H1 (cell line): ENCODE results near the gene NELFB. TPM values are rescaled to one million over a fixed set of nuclear protein-coding genes. Genes with fewer than 3 reads are reported as not detected.

Source experiments
- CTCF ChIA-PET: fragments of 300-600 bp; sonication (Branson Sonifier 250); formaldehyde crosslinking; loops from one replicate; lab custom pipeline; 2021; ENCODE audit not compliant: partially characterized antibody; lab: Charles Lee
- POLR2A ChIA-PET: fragments of 300-600 bp; sonication (Branson Sonifier 250); formaldehyde crosslinking; loops from one replicate; lab custom pipeline; 2021; ENCODE audit warnings: inconsistent platforms; ENCODE audit not compliant: partially characterized antibody; lab: Charles Lee
- DNase-seq, 2 experiments: peaks; one replicate each; pipeline versions ENCODE4 v3.0.0 to v3.0.0-alpha.2; 2010 to 2022; ENCODE audit warnings: low spot score in 2 of 2, low read depth in 1 of 2, mixed read lengths in 1 of 2
- FAIRE-seq: peaks from 2 replicates; lab custom pipeline; 2011; peaks lifted over from hg19 to GRCh38; lab: Jason Lieb, UNC
- H2AFZ ChIP-seq: 2 replicates; pipeline ENCODE4 v1.8.1; 2012; ENCODE audit warnings: low read length, inconsistent platforms
- H2AK5ac ChIP-seq: 2 replicates; pipeline ENCODE4 v1.6.1; 2013; ENCODE audit warnings: low read depth, low read length
- H2BK120ac ChIP-seq: replicated peaks from 2 replicates; pipeline ENCODE3; 2013; ENCODE audit warnings: low read depth, low read length, inconsistent platforms
- H2BK12ac ChIP-seq: 2 replicates; pipeline ENCODE4 v1.6.1; 2013; ENCODE audit warnings: low read depth, low read length
- H2BK15ac ChIP-seq: 2 replicates; pipeline ENCODE4 v1.6.1; 2013; ENCODE audit warnings: low read length
- H2BK20ac ChIP-seq: 2 replicates; pipeline ENCODE4 v1.6.1; 2013; ENCODE audit warnings: low read length
- H2BK5ac ChIP-seq: 2 replicates; pipeline ENCODE4 v1.6.1; 2013; ENCODE audit warnings: low read depth, low read length
- H3K14ac ChIP-seq: 2 replicates; pipeline ENCODE4 v1.6.1; 2013; ENCODE audit warnings: inconsistent platforms; ENCODE audit not compliant: insufficient read length
- H3K18ac ChIP-seq: 2 replicates; pipeline ENCODE4 v1.6.1; 2013; ENCODE audit warnings: low read length; ENCODE audit errors: extremely low read depth
- H3K23ac ChIP-seq: 2 replicates; pipeline ENCODE4 v1.6.1; 2013; ENCODE audit warnings: inconsistent platforms; ENCODE audit not compliant: insufficient read length
- H3K23me2 ChIP-seq: 2 replicates; pipeline ENCODE4 v1.6.1; 2013; ENCODE audit warnings: low read depth, low read length
- H3K27ac ChIP-seq: 2 replicates; pipeline ENCODE4 v1.6.1; 2011; ENCODE audit warnings: low read depth, low read length, inconsistent platforms
- H3K27me3 ChIP-seq, 4 experiments: replicated peaks in 1 of 4; 1 replicate in 1 of 4; 2 replicates in 3 of 4; pipeline versions ENCODE4 v1.6.1 to v1.8.1; 2011 to 2013; ENCODE audit warnings: low read length in 3 of 4, mild to moderate bottlenecking in 3 of 4, inconsistent platforms in 2 of 4, mixed read lengths in 2 of 4, moderate library complexity in 1 of 4; ENCODE audit not compliant: control insufficient read depth in 3 of 4, insufficient read depth in 3 of 4; ENCODE audit errors: extremely low read depth in 1 of 4
- H3K36me3 ChIP-seq, 4 experiments: 2 replicates each; pipeline versions ENCODE4 v1.6.1 to v1.8.1; 2011 to 2013; ENCODE audit warnings: mild to moderate bottlenecking in 4 of 4, low read length in 3 of 4, moderate library complexity in 2 of 4, control low read depth in 1 of 4, inconsistent platforms in 1 of 4; ENCODE audit not compliant: insufficient read depth in 4 of 4, control insufficient read depth in 2 of 4
- H3K4ac ChIP-seq: replicated peaks from 2 replicates; pipeline ENCODE3; 2013; ENCODE audit warnings: low read length, low read depth, mixed read lengths, inconsistent platforms; ENCODE audit not compliant: insufficient read length
- H3K4me1 ChIP-seq, 4 experiments: replicated peaks in 1 of 4; 1 replicate in 1 of 4; 2 replicates in 3 of 4; pipeline versions ENCODE4 v1.6.1 to v1.8.1; 2011 to 2013; ENCODE audit warnings: low read length in 3 of 4, inconsistent platforms in 2 of 4, mixed read lengths in 1 of 4; ENCODE audit not compliant: insufficient read depth in 4 of 4, control insufficient read depth in 3 of 4
- H3K4me2 ChIP-seq, 2 experiments: 2 replicates each; pipeline versions ENCODE4 v1.6.1 to v1.8.1; 2011 to 2013; ENCODE audit warnings: low read depth in 2 of 2, low read length in 2 of 2, control low read depth in 1 of 2, inconsistent platforms in 1 of 2, mild to moderate bottlenecking in 1 of 2; ENCODE audit not compliant: insufficient read depth in 1 of 2
- H3K4me3 ChIP-seq, 4 experiments: fragments of 200-600, 300-600 bp in 1 of 4; sonication (generic), shearing (Covaris generic), sonication (Bioruptor Twin) in 1 of 4; 2 replicates each; pipeline versions ENCODE4 v1.5.1 to v1.8.1; 2011 to 2016; ENCODE audit warnings: low read length in 4 of 4, low read depth in 3 of 4, control low read depth in 2 of 4, inconsistent platforms in 2 of 4, mild to moderate bottlenecking in 2 of 4, mixed read lengths in 1 of 4, moderate library complexity in 1 of 4; ENCODE audit not compliant: insufficient read depth in 2 of 4; ENCODE audit errors: extremely low read depth in 1 of 4
- H3K56ac ChIP-seq: replicated peaks from 2 replicates; pipeline ENCODE3; 2013; ENCODE audit warnings: low read depth, mild to moderate bottlenecking, mixed read lengths, low read length, inconsistent platforms; ENCODE audit not compliant: insufficient read length
- H3K79me1 ChIP-seq: 2 replicates; pipeline ENCODE4 v1.6.1; 2013; ENCODE audit warnings: low read depth, low read length, control low read depth
- H3K79me2 ChIP-seq, 2 experiments: 2 replicates each; pipeline versions ENCODE4 v1.6.1 to v1.8.1; 2012 to 2013; ENCODE audit warnings: low read length in 2 of 2, mild to moderate bottlenecking in 2 of 2, inconsistent platforms in 1 of 2; ENCODE audit not compliant: insufficient read depth in 2 of 2, control insufficient read depth in 1 of 2
- H3K9ac ChIP-seq, 4 experiments: replicated peaks in 1 of 4; 1 replicate in 1 of 4; 2 replicates in 3 of 4; pipeline versions ENCODE4 v1.6.1 to v1.8.1; 2011 to 2013; ENCODE audit warnings: low read depth in 3 of 4, low read length in 3 of 4, control low read depth in 2 of 4, mild to moderate bottlenecking in 2 of 4, moderate library complexity in 2 of 4, inconsistent platforms in 1 of 4; ENCODE audit errors: extremely low read depth in 1 of 4
- H3K9me3 ChIP-seq, 2 experiments: 2 replicates each; pipeline versions ENCODE4 v1.6.1 to v1.8.1; 2012 to 2013; ENCODE audit warnings: mild to moderate bottlenecking in 2 of 2, moderate library complexity in 2 of 2, control low read depth in 1 of 2, inconsistent platforms in 1 of 2, low read depth in 1 of 2, low read length in 1 of 2, mixed read lengths in 1 of 2; ENCODE audit not compliant: insufficient read depth in 2 of 2
- H4K20me1 ChIP-seq, 2 experiments: replicated peaks in 1 of 2; 2 replicates each; pipeline versions ENCODE3 to v1.8.1; 2011 to 2013; ENCODE audit warnings: inconsistent platforms in 2 of 2, low read length in 2 of 2, mild to moderate bottlenecking in 1 of 2; ENCODE audit not compliant: insufficient read depth in 2 of 2, control insufficient read depth in 1 of 2
- H4K5ac ChIP-seq: 2 replicates; pipeline ENCODE4 v1.6.1; 2013; ENCODE audit warnings: low read length, low read depth, mixed read lengths, inconsistent platforms; ENCODE audit not compliant: insufficient read length
- H4K8ac ChIP-seq: 2 replicates; pipeline ENCODE4 v1.8.0; 2013; ENCODE audit warnings: mild to moderate bottlenecking, moderate library complexity, low read length, inconsistent platforms; ENCODE audit not compliant: insufficient read depth; ENCODE audit errors: extremely low read depth
- H4K91ac ChIP-seq: replicated peaks from 2 replicates; pipeline ENCODE3; 2013; ENCODE audit warnings: low read length, mixed read lengths, inconsistent platforms; ENCODE audit not compliant: insufficient read length
- KDM1A ChIP-seq: fragments of 200-600, 300-600 bp; sonication (generic); IDR thresholded peaks from 2 replicates; pipeline ENCODE4 v1.7.1; 2016; ENCODE audit warnings: mild to moderate bottlenecking, low read length, borderline replicate concordance
- KDM5A ChIP-seq: fragments of 200-600 bp; IDR thresholded peaks from 2 replicates; pipeline ENCODE4 v1.7.1; 2012; ENCODE audit warnings: mild to moderate bottlenecking, low read length, inconsistent platforms, mixed read lengths
- MAX ChIP-seq: IDR thresholded peaks from 2 replicates; pipeline ENCODE4 v1.6.1; 2012; ENCODE audit warnings: inconsistent platforms
- WGBS, 2 experiments: shearing (Covaris generic) in 1 of 2; methylation state at CpG; one replicate each; pipeline versions ENCODE4 v1.1.6 to v1.1.7; 2013 to 2015; ENCODE audit warnings: low lambda C conversion rate in 2 of 2, mixed read lengths in 2 of 2, inconsistent platforms in 1 of 2, low coverage in 1 of 2, missing lambda C conversion rate in 1 of 2; ENCODE audit not compliant: insufficient replicate concordance in 2 of 2, insufficient coverage in 1 of 2, insufficient read length in 1 of 2; ENCODE audit errors: extremely low coverage in 1 of 2, missing lambda C conversion rate in 1 of 2; 5-methylcytosine and 5-hydroxymethylcytosine counted together
- polyA plus RNA-seq, 7 experiments: library from polyadenylated mRNA; depleted of rRNA in 3 of 7; stranded (reverse) in 5 of 7; unstranded in 2 of 7; fragments of >200 nt in 5 of 7; fragments of 200-250 nt in 2 of 7; gene quantifications; 1 replicate in 5 of 7; 2 replicates in 1 of 7; 4 replicates in 1 of 7; pipeline versions ENCODE4 v1.2.1 to v1.2.3, GENCODE V29; 2011 to 2013; ENCODE audit warnings: missing spikeins in 2 of 7, mixed read lengths in 2 of 7
- total RNA-seq: library from RNA; stranded (reverse); fragmentation: NEBNext Ultra II Directional; extraction: Animal tissue kit (Norgen Biotek cat#: 25700); gene quantifications from 2 replicates; pipeline ENCODE4 v1.2.1, GENCODE V29; 2021

The NELFB gene
- total and polyA plus RNA-seq, 2 of the 8 experiments (the other 6 are each of a cell fraction or from before 2014, with no cell fraction given) = 57.6 to 78.0 TPM

GRCh38 chr9:137317718-137318511 lies 62.8 kb downstream of the NELFB start:
- H2BK15ac ChIP-seq = no peak overlapping the region
- no peak overlapping the region for H3K27ac ChIP-seq
- H3K4ac ChIP-seq = no peak overlapping the region
- H3K14ac ChIP-seq = no peak overlapping the region
- H2BK20ac ChIP-seq = no peak overlapping the region
- H3K27me3 ChIP-seq = peaks cover 0 to 4% (median 0%) of the 10 kb centered on the region in 4 experiments; a peak in 2 of 7 replicates
- no peak overlapping the region for H3K23ac ChIP-seq
- no peaks in the 10 kb centered on the region for H3K79me1 ChIP-seq
- H3K36me3 ChIP-seq = no peaks in the 10 kb centered on the region
- peaks cover 0 to 35% (median 15%) of the 10 kb centered on the region in 4 experiments; a peak in 6 of 7 replicates for H3K4me1 ChIP-seq
- H3K23me2 ChIP-seq = no peaks in the 10 kb centered on the region; the same call in 1 of the 2 replicates
- no peaks in the 10 kb centered on the region for H4K20me1 ChIP-seq
- H3K4me2 ChIP-seq = no peak overlapping the region
- H4K5ac ChIP-seq = no peak overlapping the region
- H3K9ac ChIP-seq = no peak overlapping the region
- CTCF ChIA-PET = interaction anchor here (1.1 to 5.7 kb wide), 8 partner anchors 11 to 105 kb away, joined by 3 to 55 read pairs (median 6); partner anchors contain the start of genes EXD3, NOXA1 and NRARP
- no peak overlapping the region for H3K56ac ChIP-seq
- POLR2A ChIA-PET = interaction anchor here (0.5 to 11.9 kb wide), 4 partner anchors 12 to 112 kb away, joined by 3 to 129 read pairs (median 4); partner anchors contain the start of gene NRARP
- H2AFZ ChIP-seq = no peak overlapping the region
- H2BK5ac ChIP-seq = no peak overlapping the region
- 0 out of 2 replicates have a peak overlapping the region, but pooled peaks have one; percentile 55 for H2BK12ac ChIP-seq
- H3K18ac ChIP-seq = no peak overlapping the region
- WGBS, 2 experiments = 93% methylated on average over 24 of the region's 24 CpGs; no CpG with 5 or more reads in 1 of the 2 experiments
- H3K79me2 ChIP-seq = no peaks in the 10 kb centered on the region
- no peak overlapping the region for H4K8ac ChIP-seq
- FAIRE-seq (no peak), DNase-seq (peak in 1 of 2 experiments; percentile 44)
- H2AK5ac ChIP-seq = no peak overlapping the region
- H3K9me3 ChIP-seq = no peaks in the 10 kb centered on the region
- H3K4me3 ChIP-seq = no peak overlapping the region
- no peak overlapping the region for H2BK120ac ChIP-seq
- no peak overlapping the region for H4K91ac ChIP-seq
- TF ChIP-seq MAX = no peak
- TF ChIP-seq KDM1A = no peak
- TF ChIP-seq KDM5A = no peak
